ENCODE measurements around the gene PRDM16.

Gene PRDM16

GRCh38 chr1:3409366-3410141, 340.6 kb downstream of the PRDM16 start:
- DNase-seq = no peak

- DNase-seq = peak; percentile 5
Observed at GRCh38 chr1:3410142-3410925, 341.3 kb downstream of the PRDM16 start.

GRCh38 chr1:3411806-3412205, 342.8 kb downstream of the PRDM16 start:
- DNase-seq = no peak

- DNase-seq = no peak
Observed at GRCh38 chr1:3412376-3412775, 343.4 kb downstream of the PRDM16 start.

- DNase-seq = no peak
Observed at GRCh38 chr1:3413975-3414710, 345.1 kb downstream of the PRDM16 start.

GRCh38 chr1:3415260-3416090, 346.5 kb downstream of the PRDM16 start:
- no peak for DNase-seq

- no peak for DNase-seq
Observed at GRCh38 chr1:3417082-3417739, 348.2 kb downstream of the PRDM16 start.

- no peak for DNase-seq
Observed at GRCh38 chr1:3417934-3418333, 348.9 kb downstream of the PRDM16 start.

- no peak for DNase-seq
Observed at GRCh38 chr1:3418600-3418999, 349.6 kb downstream of the PRDM16 start.

- DNase-seq = no peak
Observed at GRCh38 chr1:3419415-3420204, 350.6 kb downstream of the PRDM16 start.

- DNase-seq = no peak
Observed at GRCh38 chr1:3420218-3420951, 351.4 kb downstream of the PRDM16 start.

- no peak for DNase-seq
Observed at GRCh38 chr1:3422638-3423037, 353.6 kb downstream of the PRDM16 start.

GRCh38 chr1:3423245-3423829, 354.3 kb downstream of the PRDM16 start:
- DNase-seq = no peak

GRCh38 chr1:3423896-3424611, 355.1 kb downstream of the PRDM16 start:
- no peak for DNase-seq

GRCh38 chr1:3425486-3426215, 356.6 kb downstream of the PRDM16 start:
- DNase-seq = no peak

- DNase-seq = no peak
Observed at GRCh38 chr1:3426956-3427535, 358.0 kb downstream of the PRDM16 start.

- DNase-seq = no peak
Observed at GRCh38 chr1:3427711-3428704, 359.0 kb downstream of the PRDM16 start.
